ENCODE data around the gene ISL1.

ISL1 gene

GRCh38 chr5:51383131-51384121 is at the start of gene ISL1:
ISL1 (plus strand) TSS chr5:51383448; CDS start chr5:51383672, 224 bp downstream.
- peak; percentile 21 for DNase-seq

GRCh38 chr5:51336878-51337277 is 46.4 kb upstream of the ISL1 start:
- DNase-seq = no peak

- no peak for DNase-seq
These were observed 38.1 kb upstream of the ISL1 start for GRCh38 chr5:51345106-51345505.

GRCh38 chr5:51347157-51347556 is 36.1 kb upstream of the ISL1 start:
- no peak for DNase-seq

- no peak for DNase-seq
These were observed 35.5 kb upstream of the ISL1 start for GRCh38 chr5:51347704-51348103.

- DNase-seq = no peak
These were observed 12.2 kb upstream of the ISL1 start for GRCh38 chr5:51371052-51371451.

- DNase-seq = no peak
These were observed 9.2 kb upstream of the ISL1 start for GRCh38 chr5:51373880-51374523.

- no peak for DNase-seq
These were observed 8.2 kb upstream of the ISL1 start for GRCh38 chr5:51375084-51375483.

- no peak for DNase-seq
These were observed 6.7 kb upstream of the ISL1 start for GRCh38 chr5:51376509-51376908.

GRCh38 chr5:51377151-51378060 is 5.8 kb upstream of the ISL1 start:
- no peak for DNase-seq

- DNase-seq = no peak
These were observed 5.2 kb upstream of the ISL1 start for GRCh38 chr5:51378061-51378409.

GRCh38 chr5:51378448-51379330 is 4.6 kb upstream of the ISL1 start:
- no peak for DNase-seq

- DNase-seq = no peak
These were observed 3.9 kb upstream of the ISL1 start for GRCh38 chr5:51379331-51379700.

- peak; percentile 48 for DNase-seq
These were observed 2.5 kb upstream of the ISL1 start for GRCh38 chr5:51380603-51381207.

- DNase-seq = no peak
These were observed 1.3 kb upstream of the ISL1 start for GRCh38 chr5:51381761-51382474.

- DNase-seq = no peak
These were observed 622 bp upstream of the ISL1 start for GRCh38 chr5:51382521-51383130.

- no peak for DNase-seq
These were observed 1.1 kb downstream of the ISL1 start for GRCh38 chr5:51384281-51384840.

- DNase-seq = no peak
These were observed 2.0 kb downstream of the ISL1 start for GRCh38 chr5:51385216-51385615.

- DNase-seq = no peak
These were observed 4.0 kb downstream of the ISL1 start for GRCh38 chr5:51386916-51387883.
